Liver (tissue), 3 donors: Measurements from ENCODE around the gene HORMAD2.

Experiments
- EGR1 ChIP-seq, 2 donors: IDR thresholded peaks; 2 replicates each; pipeline ENCODE4 v1.6.1; 2016 to 2018; ENCODE audit warnings: antibody characterized with exemption in 2 of 2, low read depth in 2 of 2
- GABPA ChIP-seq, 2 donors: IDR thresholded peaks in 1 of 2; conservative IDR thresholded peaks in 1 of 2; 2 replicates each; pipeline ENCODE4 v1.6.1; 2016; ENCODE audit warnings: antibody characterized with exemption in 2 of 2, mild to moderate bottlenecking in 1 of 2, moderate library complexity in 1 of 2
- JUND ChIP-seq, 2 donors: IDR thresholded peaks; 2 replicates each; pipeline ENCODE4 v1.6.1; 2016; ENCODE audit warnings: antibody characterized with exemption in 2 of 2
- MAX ChIP-seq: IDR thresholded peaks from 2 replicates; pipeline ENCODE4 v1.6.1; 2016; ENCODE audit warnings: antibody characterized with exemption
- NR2F2 ChIP-seq: IDR thresholded peaks from 2 replicates; pipeline ENCODE4 v1.6.1; 2016; ENCODE audit warnings: antibody characterized with exemption
- RAD21 ChIP-seq, 2 donors: IDR thresholded peaks; 2 replicates each; pipeline ENCODE4 v1.6.1; 2016; ENCODE audit warnings: antibody characterized with exemption in 2 of 2, mild to moderate bottlenecking in 2 of 2
- REST ChIP-seq: IDR thresholded peaks from 2 replicates; pipeline ENCODE4 v1.6.1; 2016; ENCODE audit warnings: antibody characterized with exemption, mild to moderate bottlenecking
- RXRA ChIP-seq, 2 donors: IDR thresholded peaks; 2 replicates each; pipeline ENCODE4 v1.6.1; 2017 to 2018; ENCODE audit warnings: antibody characterized with exemption in 2 of 2, mild to moderate bottlenecking in 1 of 2
- TAF1 ChIP-seq: conservative IDR thresholded peaks from 2 replicates; pipeline ENCODE4 v1.6.1; 2016; ENCODE audit warnings: antibody characterized with exemption, mild to moderate bottlenecking
- YY1 ChIP-seq: IDR thresholded peaks from 2 replicates; pipeline ENCODE4 v1.6.1; 2016; ENCODE audit warnings: antibody characterized with exemption, mild to moderate bottlenecking
- ZBTB33 ChIP-seq: IDR thresholded peaks from 2 replicates; pipeline ENCODE4 v1.6.1; 2016; ENCODE audit warnings: antibody characterized with exemption
- TF ChIP-seq, protein P1 (sequence below): fragments of 150-350 bp; IDR thresholded peaks from 2 replicates; pipeline ENCODE4 v1.5.1; 2017; ENCODE audit warnings: improper control_type of control experiment, low read depth, low read length; ENCODE audit not compliant: missing input control
- TF ChIP-seq, protein P2 (sequence below): IDR thresholded peaks from 2 replicates; pipeline ENCODE4 v1.6.1; 2016; ENCODE audit warnings: antibody characterized with exemption
- donor health status: healthy.
- donor health status: healthy.

GRCh38 chr22:30197389-30197788 is 117.1 kb downstream of the HORMAD2 start:
- no peak for TF ChIP-seq MAX
- TF ChIP-seq, protein P1, sequence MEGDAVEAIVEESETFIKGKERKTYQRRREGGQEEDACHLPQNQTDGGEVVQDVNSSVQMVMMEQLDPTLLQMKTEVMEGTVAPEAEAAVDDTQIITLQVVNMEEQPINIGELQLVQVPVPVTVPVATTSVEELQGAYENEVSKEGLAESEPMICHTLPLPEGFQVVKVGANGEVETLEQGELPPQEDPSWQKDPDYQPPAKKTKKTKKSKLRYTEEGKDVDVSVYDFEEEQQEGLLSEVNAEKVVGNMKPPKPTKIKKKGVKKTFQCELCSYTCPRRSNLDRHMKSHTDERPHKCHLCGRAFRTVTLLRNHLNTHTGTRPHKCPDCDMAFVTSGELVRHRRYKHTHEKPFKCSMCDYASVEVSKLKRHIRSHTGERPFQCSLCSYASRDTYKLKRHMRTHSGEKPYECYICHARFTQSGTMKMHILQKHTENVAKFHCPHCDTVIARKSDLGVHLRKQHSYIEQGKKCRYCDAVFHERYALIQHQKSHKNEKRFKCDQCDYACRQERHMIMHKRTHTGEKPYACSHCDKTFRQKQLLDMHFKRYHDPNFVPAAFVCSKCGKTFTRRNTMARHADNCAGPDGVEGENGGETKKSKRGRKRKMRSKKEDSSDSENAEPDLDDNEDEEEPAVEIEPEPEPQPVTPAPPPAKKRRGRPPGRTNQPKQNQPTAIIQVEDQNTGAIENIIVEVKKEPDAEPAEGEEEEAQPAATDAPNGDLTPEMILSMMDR, result no peak
- TF ChIP-seq JUND (IDR thresholded peaks at IDR 0.05), result no peak
- no peak for TF ChIP-seq EGR1 (IDR thresholded peaks at IDR 0.05; ENCODE audit: low read depth in 2 of 2)
- TF ChIP-seq RAD21 (IDR thresholded peaks at IDR 0.05), result no peak
- TF ChIP-seq GABPA (IDR thresholded peaks at IDR 0.05 in 1 of 2, conservative IDR thresholded peaks at IDR 0.05 in 1 of 2), result no peak
- no peak for TF ChIP-seq REST
- no peak for TF ChIP-seq YY1
- no peak for TF ChIP-seq ZBTB33
- TF ChIP-seq RXRA (IDR thresholded peaks at IDR 0.05), result no peak
- TF ChIP-seq TAF1, result no peak
- TF ChIP-seq, protein P2, sequence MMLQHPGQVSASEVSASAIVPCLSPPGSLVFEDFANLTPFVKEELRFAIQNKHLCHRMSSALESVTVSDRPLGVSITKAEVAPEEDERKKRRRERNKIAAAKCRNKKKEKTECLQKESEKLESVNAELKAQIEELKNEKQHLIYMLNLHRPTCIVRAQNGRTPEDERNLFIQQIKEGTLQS, result no peak
- no peak for TF ChIP-seq NR2F2
